Kidney (tissue), 14 donors: ENCODE measurements around the gene E2F1. TPM values are rescaled to one million over a fixed set of nuclear protein-coding genes. Genes with fewer than 3 reads are reported as not detected.
A peak's percentile ranks its signal among the peaks of the same experiment; 100 is the strongest.

Source experiments
- DNase-seq, 5 donors: peaks; one replicate each; pipeline ENCODE4 v3.0.0-alpha.2; 2013 to 2020
- FAIRE-seq: peaks from 2 replicates; lab custom pipeline; 2012; peaks lifted over from hg19 to GRCh38; lab: Jason Lieb, UNC
- H3K27ac ChIP-seq, 2 donors: one replicate each; pipeline ENCODE4 v1.7.0; 2013; ENCODE audit warnings: low read depth in 2 of 2, low read length in 2 of 2, inconsistent platforms in 1 of 2
- H3K27me3 ChIP-seq: one replicate; pipeline ENCODE4 v1.7.1; 2013; ENCODE audit warnings: low read length, inconsistent platforms; ENCODE audit not compliant: control insufficient read depth, insufficient read depth
- H3K36me3 ChIP-seq, 3 donors: one replicate each; pipeline versions ENCODE4 v1.7.0 to v1.7.1; 2013; ENCODE audit warnings: low read length in 3 of 3, control low read depth in 1 of 3, inconsistent platforms in 1 of 3; ENCODE audit not compliant: insufficient read depth in 3 of 3, control insufficient read depth in 2 of 3
- H3K4me1 ChIP-seq, 3 donors: one replicate each; pipeline versions ENCODE4 v1.7.0 to v1.7.1; 2013; ENCODE audit warnings: low read length in 3 of 3, inconsistent platforms in 1 of 3, low read depth in 1 of 3; ENCODE audit not compliant: control insufficient read depth in 2 of 3, insufficient read depth in 2 of 3
- H3K4me3 ChIP-seq, 3 donors: one replicate each; pipeline versions ENCODE4 v1.7.0 to v1.8.1; 2013; ENCODE audit warnings: low read length in 3 of 3, control low read depth in 1 of 3, inconsistent platforms in 1 of 3
- H3K9ac ChIP-seq, 3 donors: one replicate each; pipeline versions ENCODE4 v1.7.0 to v1.7.1; 2013; ENCODE audit warnings: low read length in 3 of 3, control low read depth in 1 of 3, inconsistent platforms in 1 of 3
- H3K9me3 ChIP-seq, 3 donors: one replicate each; pipeline versions ENCODE4 v1.7.0 to v1.7.1; 2013; ENCODE audit warnings: low read length in 3 of 3, control low read depth in 1 of 3, inconsistent platforms in 1 of 3; ENCODE audit not compliant: control insufficient read depth in 2 of 3, insufficient read depth in 1 of 3
- CTCF ChIP-seq: IDR thresholded peaks from 3 replicates; pipeline ENCODE4 v1.5.1; 2012; ENCODE audit warnings: mild to moderate bottlenecking, moderate library complexity, borderline replicate concordance; ENCODE audit not compliant: insufficient read depth; ENCODE audit errors: extremely low read depth
- intact Hi-C: fragments of 100-400 bp; cut with DNase I; formaldehyde crosslinking; loops from one replicate; pipeline ENCODE4 v1.11.1; 2022
- polyA plus RNA-seq: library from polyadenylated mRNA; stranded (reverse); fragments of 350-450 nt; fragmentation: Illumina TruSeq; extraction: RNeasy Lipid Tissue Mini Kit (QIAGEN cat#74804); gene quantifications from one replicate; pipeline ENCODE4 v1.2.3, GENCODE V29; 2014; ENCODE audit warnings: low read depth, low replicate concordance; ENCODE audit not compliant: insufficient read depth
- total RNA-seq: library from RNA; stranded (reverse); fragmentation: NEBNext Ultra II Directional; extraction: Animal tissue kit (Norgen Biotek cat#: 25700); gene quantifications from one replicate; pipeline ENCODE4 v1.2.1, GENCODE V29; 2021
- donor health status: control.
- donor health status: control.
- donor health status: control.
- donor health status: control.
- donor health status: control.
- donor health status: DM: yes; HTN: yes; CAD: no.
- donor health status: Normal renal cell carcinoma (clear cell type).

The E2F1 gene
- total and polyA plus RNA-seq, 2 donors from 2014 or later: 0.90 to 1.5 TPM

DNA sequence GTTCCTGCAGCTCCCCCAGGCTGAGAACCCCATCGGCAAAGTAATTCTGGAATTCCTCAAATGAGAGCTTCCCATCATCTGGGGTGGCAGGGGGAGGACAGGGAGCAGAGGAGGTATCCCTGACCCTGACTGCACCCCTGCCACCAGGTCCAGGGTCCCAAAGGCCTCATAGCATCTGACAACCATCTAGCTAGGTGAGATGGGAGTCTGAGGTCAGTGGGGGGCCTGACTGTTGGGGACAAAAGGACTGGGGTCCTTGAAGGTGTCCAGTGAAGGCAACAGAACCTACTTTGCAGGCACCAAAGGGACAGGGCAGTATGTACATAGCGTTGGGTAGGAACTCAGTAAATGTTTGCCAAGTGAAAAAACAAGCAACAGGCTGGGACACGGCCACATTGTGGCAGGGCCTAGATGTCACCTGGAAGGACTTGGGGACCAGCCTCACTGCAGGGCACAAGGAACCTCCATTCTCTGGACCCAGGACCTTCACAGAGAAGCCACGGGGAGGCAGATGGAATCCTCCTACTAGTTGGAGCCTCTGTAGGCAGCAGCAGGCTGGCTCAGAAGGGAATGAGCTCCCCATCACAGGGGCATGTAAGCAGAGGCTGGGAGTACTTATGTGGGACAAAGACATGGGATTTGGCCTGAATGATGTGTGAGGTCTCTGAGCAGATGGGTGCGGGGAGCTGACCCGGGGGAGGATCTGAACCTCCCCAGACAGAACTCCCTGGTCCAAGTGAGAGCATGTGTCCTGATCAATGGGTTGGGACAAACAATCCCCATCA lies 15.3 kb downstream of the E2F1 start:
- no peak overlapping the region for H3K27ac ChIP-seq
- H3K27me3 ChIP-seq: no peaks in the 10 kb centered on the region
- H3K4me1 ChIP-seq: peaks cover 0 to 35% (median 4%) of the 10 kb centered on the region in 3 donors
- FAIRE-seq (no peak), DNase-seq (no peak)
- no peak for TF ChIP-seq CTCF
- H3K9ac ChIP-seq: no peak overlapping the region
- intact Hi-C loops: no loop called here
- H3K4me3 ChIP-seq: no peak overlapping the region
- H3K36me3 ChIP-seq: peaks cover 0 to 5% (median 0%) of the 10 kb centered on the region in 3 donors
- H3K9me3 ChIP-seq: no peaks in the 10 kb centered on the region

- Histone ChIP-seq H3K27me3 (no peaks in the 10 kb centered on the region), H3K4me1 (peaks cover 0 to 32% (median 4%) of the 10 kb centered on the region in 3 donors), H3K36me3 (peaks cover 0 to 5% (median 0%) of the 10 kb centered on the region in 3 donors), H3K27ac (no peak overlapping the region), H3K9me3 (no peaks in the 10 kb centered on the region), H3K9ac (no peak overlapping the region), H3K4me3 (no peak overlapping the region)
- intact Hi-C loops: no loop called here
- FAIRE-seq (no peak), DNase-seq (no peak)
- no peak for TF ChIP-seq CTCF
Observed at GRCh38 chr20:33669873-33670640, 16.1 kb downstream of the E2F1 start.

DNA sequence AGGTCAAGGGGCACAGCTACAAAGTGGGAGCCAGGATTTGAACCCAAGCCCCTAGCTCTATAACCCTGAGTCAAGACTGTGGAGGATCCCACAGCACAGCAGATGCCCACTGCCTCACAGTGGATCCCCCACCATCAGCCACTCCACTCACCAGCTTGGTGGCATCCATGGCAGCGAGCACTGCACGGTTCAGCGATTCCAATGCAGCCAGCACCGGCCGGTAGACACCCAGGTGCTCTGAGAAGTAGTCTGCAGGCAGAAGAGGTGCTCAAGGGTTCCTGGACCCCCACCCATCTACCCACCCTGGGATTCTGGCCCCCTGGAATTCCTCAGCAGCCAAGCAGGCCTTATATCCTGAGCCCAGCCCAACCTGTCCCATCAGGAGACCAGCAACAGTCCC lies 17.0 kb downstream of the E2F1 start:
- TF ChIP-seq CTCF: no peak
- peak in 1 of 5 donors; percentile 57 for DNase-seq
- Histone ChIP-seq H3K36me3 (peaks cover 0 to 5% (median 0%) of the 10 kb centered on the region in 3 donors), H3K27ac (no peak overlapping the region), H3K27me3 (no peaks in the 10 kb centered on the region), H3K4me1 (peaks cover 0 to 28% (median 9%) of the 10 kb centered on the region in 3 donors), H3K9ac (no peak overlapping the region), H3K4me3 (no peak overlapping the region), H3K9me3 (no peaks in the 10 kb centered on the region)
- intact Hi-C loops: no loop called here
- FAIRE-seq: no peak
